Measurements from ENCODE around the gene NKIRAS1.

DNA sequence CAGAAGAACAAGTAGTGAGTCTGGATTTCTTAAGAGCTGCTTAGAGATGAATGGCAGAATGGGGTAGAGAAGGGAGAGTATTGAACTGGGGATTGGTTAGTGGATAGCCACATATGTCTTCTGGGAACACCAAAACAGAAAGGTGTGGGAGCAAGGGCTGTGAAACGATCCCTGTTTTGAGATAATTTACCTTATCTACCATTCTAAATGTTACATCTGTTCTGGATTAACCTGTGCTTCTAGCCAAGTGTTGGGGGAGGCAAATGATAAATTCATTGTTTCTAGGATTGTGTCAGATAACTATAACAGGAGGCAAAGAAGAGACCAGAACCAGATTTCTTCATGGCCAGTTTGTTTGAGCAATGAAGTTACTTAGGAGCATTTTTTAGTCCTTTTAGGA, 36.7 kb upstream of the NKIRAS1 start:
- TF ChIP-seq TCF4 (CRISPR knock-in tag; IDR thresholded peaks at IDR 0.05; ENCODE audit: borderline replicate concordance): 0 out of 2 replicates have a peak, but pooled peaks have one; percentile 17
- no peak for TF ChIP-seq ARNTL (CRISPR knock-in tag; IDR thresholded peaks at IDR 0.05; ENCODE audit: borderline replicate concordance, low read depth)
- TF ChIP-seq PPARA (CRISPR knock-in tag; IDR thresholded peaks at IDR 0.05; ENCODE audit: borderline replicate concordance): no peak
- no peak for TF ChIP-seq ZFP30 (CRISPR knock-in tag; IDR thresholded peaks at IDR 0.05)

All from SK-N-SH treated with all-trans-retinoic acid at 6 μM for 48 hours (cell line).